CD14-positive monocyte (primary cell): Measurements from ENCODE around the gene PTPN14. TPM values are rescaled to one million over a fixed set of nuclear protein-coding genes. Genes with fewer than 3 reads are reported as not detected.

ENCODE experiments used
- DNase-seq, 3 donors: peaks; one replicate each; pipeline ENCODE4 v3.0.0-alpha.2; 2011 to 2022
- H2AFZ ChIP-seq: 2 replicates; pipeline ENCODE4 v1.6.0; 2012; ENCODE audit warnings: mild to moderate bottlenecking, low read depth, low read length, inconsistent platforms; ENCODE audit not compliant: insufficient read depth, poor library complexity, severe bottlenecking
- H3K27ac ChIP-seq, 2 donors: 1 replicate in 1 of 2; 2 replicates in 1 of 2; pipeline ENCODE4 v1.5.1; 2012 to 2013; ENCODE audit warnings: low read length in 2 of 2, control low read depth in 1 of 2, inconsistent platforms in 1 of 2, low read depth in 1 of 2, mild to moderate bottlenecking in 1 of 2
- H3K27me3 ChIP-seq, 2 donors: one replicate each; pipeline versions ENCODE4 v1.6.0 to v1.6.1; 2011 to 2013; ENCODE audit warnings: low read length in 2 of 2; ENCODE audit not compliant: control insufficient read depth in 2 of 2, insufficient read depth in 2 of 2
- H3K36me3 ChIP-seq, 2 donors: replicated peaks in 1 of 2; 1 replicate in 1 of 2; 2 replicates in 1 of 2; pipeline versions ENCODE4 v1.5.1 to v1.6.1; 2012 to 2013; ENCODE audit warnings: low read length in 2 of 2, control low read depth in 1 of 2, inconsistent platforms in 1 of 2, mild to moderate bottlenecking in 1 of 2; ENCODE audit not compliant: insufficient read depth in 2 of 2, control insufficient read depth in 1 of 2
- H3K4me1 ChIP-seq, 2 donors: 1 replicate in 1 of 2; 2 replicates in 1 of 2; pipeline versions ENCODE4 v1.5.1 to v1.6.1; 2012 to 2013; ENCODE audit warnings: low read length in 2 of 2, control low read depth in 1 of 2, inconsistent platforms in 1 of 2, mild to moderate bottlenecking in 1 of 2, moderate library complexity in 1 of 2; ENCODE audit not compliant: insufficient read depth in 2 of 2, control insufficient read depth in 1 of 2
- H3K4me2 ChIP-seq: replicated peaks from 2 replicates; pipeline ENCODE3; 2012; ENCODE audit warnings: low read length, moderate library complexity, mild to moderate bottlenecking; ENCODE audit not compliant: poor library complexity, severe bottlenecking; ENCODE audit errors: extremely low read depth
- H3K4me3 ChIP-seq, 3 experiments: fragments of 200-600 bp in 1 of 3; sonication (generic) in 1 of 3; replicated peaks in 1 of 3; 1 replicate in 2 of 3; 2 replicates in 1 of 3; pipeline ENCODE4 v1.5.1; 2011 to 2013; ENCODE audit warnings: low read length in 3 of 3, mild to moderate bottlenecking in 3 of 3, control low read depth in 2 of 3, low read depth in 2 of 3, inconsistent platforms in 1 of 3, moderate library complexity in 1 of 3
- H3K79me2 ChIP-seq: 2 replicates; pipeline ENCODE4 v1.6.0; 2012; ENCODE audit warnings: mild to moderate bottlenecking, control low read depth, inconsistent platforms, low read length, moderate library complexity; ENCODE audit not compliant: insufficient read depth
- H3K9ac ChIP-seq: 2 replicates; pipeline ENCODE4 v1.6.0; 2017; ENCODE audit warnings: low read length, mild to moderate bottlenecking; ENCODE audit not compliant: insufficient read depth, poor library complexity, severe bottlenecking
- H3K9me3 ChIP-seq, 2 donors: replicated peaks in 1 of 2; 1 replicate in 1 of 2; 2 replicates in 1 of 2; pipeline versions ENCODE4 v1.5.1 to v1.6.1; 2012 to 2013; ENCODE audit warnings: low read length in 2 of 2, control low read depth in 1 of 2; ENCODE audit not compliant: control insufficient read depth in 1 of 2, insufficient read depth in 1 of 2
- H4K20me1 ChIP-seq: 2 replicates; pipeline ENCODE4 v1.6.0; 2012; ENCODE audit warnings: mild to moderate bottlenecking, low read length, control low read depth, moderate library complexity; ENCODE audit not compliant: insufficient read depth
- H3K27ac Mint-ChIP-seq, 7 donors: one replicate each; pipeline ENCODE4 v1.8.0; 2020; ENCODE audit warnings: mild to moderate bottlenecking in 7 of 7, mixed read lengths in 7 of 7, moderate library complexity in 6 of 7, inconsistent platforms in 2 of 7
- H3K27me3 Mint-ChIP-seq, 3 donors: one replicate each; pipeline ENCODE4 v1.8.0; 2021 to 2022; ENCODE audit warnings: low read depth in 3 of 3, mild to moderate bottlenecking in 3 of 3, mixed read lengths in 3 of 3, moderate library complexity in 3 of 3, inconsistent platforms in 1 of 3
- H3K36me3 Mint-ChIP-seq, 2 donors: one replicate each; pipeline ENCODE4 v1.8.0; 2020; ENCODE audit warnings: mixed read lengths in 2 of 2, inconsistent platforms in 1 of 2, mild to moderate bottlenecking in 1 of 2
- H3K4me1 Mint-ChIP-seq: one replicate; pipeline ENCODE4 v1.8.0; 2020; ENCODE audit warnings: mild to moderate bottlenecking, mixed read lengths
- H3K4me3 Mint-ChIP-seq, 2 donors: one replicate each; pipeline ENCODE4 v1.8.0; 2020; ENCODE audit warnings: mild to moderate bottlenecking in 2 of 2, mixed read lengths in 2 of 2, moderate library complexity in 1 of 2
- H3K9me3 Mint-ChIP-seq, 7 donors: one replicate each; pipeline ENCODE4 v1.8.0; 2020 to 2022; ENCODE audit warnings: mixed read lengths in 7 of 7, mild to moderate bottlenecking in 6 of 7, moderate library complexity in 6 of 7, inconsistent platforms in 2 of 7
- CTCF ChIP-seq: fragments of 200-600 bp; IDR thresholded peaks from one replicate; pipeline ENCODE4 v1.8.0; 2022; ENCODE audit warnings: antibody characterized with exemption, mild to moderate bottlenecking
- WGBS: methylation state at CpG from one replicate; pipeline ENCODE4 v1.1.5; 2013; ENCODE audit warnings: missing lambda C conversion rate; ENCODE audit not compliant: insufficient coverage; 5-methylcytosine and 5-hydroxymethylcytosine counted together
- intact Hi-C, 2 donors: fragments of 100-400 bp; cut with micrococcal nuclease; formaldehyde crosslinking; loops; one replicate each; pipeline versions ENCODE4 v1.15.0 to v1.15.1; 2023
- polyA plus RNA-seq, 3 donors: library from polyadenylated mRNA; depleted of rRNA in 1 of 3; unstranded in 2 of 3; stranded (reverse) in 1 of 3; fragments of 300-500 nt in 2 of 3; fragments of >200 nt in 1 of 3; fragmentation: Illumina TruSeq in 2 of 3; gene quantifications; 1 replicate in 2 of 3; 2 replicates in 1 of 3; pipeline ENCODE4 v1.2.3, GENCODE V29; 2012 to 2021

The PTPN14 gene
- polyA plus RNA-seq, 3 donors, result 0.01 TPM; not detected in 1

DNA sequence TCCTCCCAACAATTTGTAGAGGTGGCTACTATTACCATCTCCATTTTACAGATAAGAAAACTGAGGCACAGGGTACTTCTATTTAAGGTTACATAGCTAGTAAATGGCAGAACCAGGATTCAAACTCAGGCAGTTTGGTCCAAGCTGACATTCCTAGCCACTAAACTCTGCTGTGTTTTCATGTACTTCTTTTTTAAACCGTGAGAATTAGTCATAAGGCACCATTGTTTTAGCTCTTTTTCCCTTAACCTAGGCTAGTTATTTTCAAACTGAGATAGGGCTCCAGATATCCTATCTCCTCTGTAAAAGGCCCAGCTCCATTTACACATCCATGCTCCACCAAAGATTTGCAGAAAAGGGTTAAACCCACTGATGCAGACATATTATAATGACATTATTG lies 92.9 kb downstream of the PTPN14 start:
- Mint-ChIP-seq H3K36me3 (no peaks in the 10 kb centered on the region), H3K27me3 (peaks cover 0 to 3% (median under 1%) of the 10 kb centered on the region in 3 donors), H3K4me1 (peaks cover 8% of the 10 kb centered on the region), H3K9me3 (no peaks in the 10 kb centered on the region), H3K27ac (no peak overlapping the region), H3K4me3 (no peak overlapping the region)
- Histone ChIP-seq H3K9ac (no peak overlapping the region), H3K27ac (no peak overlapping the region), H2AFZ (no peak overlapping the region), H3K27me3 (no peaks in the 10 kb centered on the region), H3K79me2 (no peaks in the 10 kb centered on the region), H3K4me2 (no peak overlapping the region), H3K4me3 (no peak overlapping the region), H3K9me3 (no peaks in the 10 kb centered on the region), H4K20me1 (no peaks in the 10 kb centered on the region), H3K36me3 (no peaks in the 10 kb centered on the region), H3K4me1 (no peaks in the 10 kb centered on the region)
- TF ChIP-seq CTCF, result no peak
- intact Hi-C loops, result no loop called here
- no peak for DNase-seq
- 80% methylated on average over 1 of the region's 1 CpG for WGBS

DNA sequence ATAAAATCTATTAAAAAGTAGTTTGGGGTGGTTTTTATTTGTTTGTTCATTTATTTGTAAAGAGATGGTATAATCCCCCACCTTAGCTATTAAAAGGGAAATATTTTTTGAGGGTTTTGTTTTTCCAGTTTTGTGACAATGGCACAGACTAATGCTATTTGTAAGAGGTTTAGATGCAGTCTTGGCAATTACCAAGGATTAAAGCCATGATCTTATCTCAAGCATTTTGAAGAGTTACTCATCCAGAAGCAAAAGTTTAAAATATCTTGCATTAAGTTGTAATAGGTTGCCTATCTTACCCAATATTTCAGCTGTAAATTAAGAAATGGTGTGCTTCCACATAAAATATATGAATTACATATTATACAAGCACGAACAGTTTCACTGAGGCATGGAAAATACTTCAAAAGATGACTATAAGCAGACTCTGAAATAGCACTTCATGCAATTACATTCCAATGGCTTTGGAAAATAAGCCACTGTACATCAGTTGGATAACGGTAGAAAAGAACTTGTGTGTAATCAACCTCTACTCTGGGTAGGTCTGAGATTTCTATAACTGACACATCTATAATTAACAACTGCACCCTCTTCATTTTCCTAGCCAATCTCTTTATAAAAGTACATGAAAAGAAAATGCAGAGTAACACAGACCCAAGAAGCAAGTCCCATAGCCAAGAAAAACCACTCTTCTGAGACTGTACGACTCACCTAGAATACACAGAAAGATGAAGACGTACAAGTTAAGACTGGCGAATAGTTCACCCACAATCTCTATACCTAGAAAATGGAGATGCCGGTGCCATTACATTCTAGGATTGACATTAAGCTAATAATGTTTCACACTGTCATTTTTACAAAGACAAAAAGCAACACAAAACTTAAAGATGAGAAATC lies 95.2 kb downstream of the PTPN14 start:
- intact Hi-C loops, result no loop called here
- peaks cover 8% of the 10 kb centered on the region for H3K4me1 Mint-ChIP-seq
- no peaks in the 10 kb centered on the region for H3K36me3 ChIP-seq
- no peak overlapping the region for H2AFZ ChIP-seq
- H4K20me1 ChIP-seq, result no peaks in the 10 kb centered on the region
- H3K4me3 Mint-ChIP-seq, result no peak overlapping the region
- H3K27ac Mint-ChIP-seq, result no peak overlapping the region
- peaks cover 2 to 4% (median 3%) of the 10 kb centered on the region in 3 donors for H3K27me3 Mint-ChIP-seq
- H3K4me2 ChIP-seq, result no peak overlapping the region
- WGBS, result 86% methylated on average over 4 of the region's 6 CpGs
- no peaks in the 10 kb centered on the region for H3K4me1 ChIP-seq
- H3K36me3 Mint-ChIP-seq, result no peaks in the 10 kb centered on the region
- no peak for TF ChIP-seq CTCF
- H3K9me3 ChIP-seq, result no peaks in the 10 kb centered on the region
- DNase-seq, result no peak
- H3K27ac ChIP-seq, result no peak overlapping the region
- H3K79me2 ChIP-seq, result no peaks in the 10 kb centered on the region
- H3K27me3 ChIP-seq, result no peaks in the 10 kb centered on the region
- H3K4me3 ChIP-seq, result no peak overlapping the region
- no peaks in the 10 kb centered on the region for H3K9me3 Mint-ChIP-seq
- no peak overlapping the region for H3K9ac ChIP-seq
